ENCODE data around the gene CCDC85C.
"Not testable (repeated sequence)": the region's sequence is repeated elsewhere in the genome, so short reads cannot be mapped to it uniquely, and the experiment has no call there.

Gene CCDC85C

GRCh38 chr14:99603471-99604277 lies at the start of gene CCDC85C:
CCDC85C (minus strand) TSS chr14:99604207; CDS start chr14:99603959, 248 bp downstream.
- no peak for DNase-seq (ENCODE audit: low read depth)

GRCh38 chr14:99651953-99652746 lies 48.1 kb upstream of the CCDC85C start:
- DNase-seq (ENCODE audit: low read depth) = no peak

GRCh38 chr14:99650189-99650588 lies 46.2 kb upstream of the CCDC85C start:
- no peak for DNase-seq (ENCODE audit: low read depth)

- no peak for DNase-seq (ENCODE audit: low read depth)
Measured at GRCh38 chr14:99649643-99650042, 45.6 kb upstream of the CCDC85C start.

- DNase-seq (ENCODE audit: low read depth) = peak; percentile 52
Measured at GRCh38 chr14:99649219-99649618, 45.2 kb upstream of the CCDC85C start.

- no peak for DNase-seq (ENCODE audit: low read depth)
Measured at GRCh38 chr14:99648027-99648784, 44.2 kb upstream of the CCDC85C start.

- DNase-seq (ENCODE audit: low read depth) = no peak
Measured at GRCh38 chr14:99647411-99647810, 43.4 kb upstream of the CCDC85C start.

- DNase-seq (ENCODE audit: low read depth) = no peak
Measured at GRCh38 chr14:99645545-99646505, 41.8 kb upstream of the CCDC85C start.

- DNase-seq (ENCODE audit: low read depth) = no peak
Measured at GRCh38 chr14:99644723-99645544, 40.9 kb upstream of the CCDC85C start, which contains the start of gene HHIPL1. HHIPL1 (plus strand) TSS chr14:99645129; CDS start chr14:99645208, 79 bp downstream.

GRCh38 chr14:99644035-99644587 lies 40.1 kb upstream of the CCDC85C start:
- no peak for DNase-seq (ENCODE audit: low read depth)

- no peak for DNase-seq (ENCODE audit: low read depth)
Measured at GRCh38 chr14:99643343-99643742, 39.3 kb upstream of the CCDC85C start.

- DNase-seq (ENCODE audit: low read depth) = not testable (repeated sequence)
Measured at GRCh38 chr14:99642771-99643170, 38.8 kb upstream of the CCDC85C start.

GRCh38 chr14:99637624-99638023 lies 33.6 kb upstream of the CCDC85C start:
- DNase-seq (ENCODE audit: low read depth) = no peak

GRCh38 chr14:99636487-99636886 lies 32.5 kb upstream of the CCDC85C start:
- no peak for DNase-seq (ENCODE audit: low read depth)

- DNase-seq (ENCODE audit: low read depth) = no peak
Measured at GRCh38 chr14:99635116-99635515, 31.1 kb upstream of the CCDC85C start.

- DNase-seq (ENCODE audit: low read depth) = no peak
Measured at GRCh38 chr14:99634443-99634842, 30.4 kb upstream of the CCDC85C start.

- DNase-seq (ENCODE audit: low read depth) = no peak
Measured at GRCh38 chr14:99633918-99634317, 29.9 kb upstream of the CCDC85C start.

- DNase-seq (ENCODE audit: low read depth) = no peak
Measured at GRCh38 chr14:99633141-99633540, 29.1 kb upstream of the CCDC85C start.

GRCh38 chr14:99632410-99633035 lies 28.5 kb upstream of the CCDC85C start:
- no peak for DNase-seq (ENCODE audit: low read depth)
